HL-60 (cell line): ENCODE data around the gene NOD2.

Source experiments
- DNase-seq, 2 experiments: peaks; one replicate each; pipeline ENCODE4 v3.0.0-alpha.2; 2010 to 2020; ENCODE audit warnings: low read depth in 1 of 2, low spot score in 1 of 2
- H3K27ac ChIP-seq: fragments of 250-450 bp; sonication (Bioruptor Pico); replicated peaks from 2 replicates; pipeline ENCODE4 v1.5.1; 2020; ENCODE audit warnings: mild to moderate bottlenecking, moderate library complexity
- H3K27me3 ChIP-seq: fragments of 250-450 bp; sonication (Bioruptor Pico); 2 replicates; pipeline ENCODE4 v1.5.1; 2021; ENCODE audit warnings: mild to moderate bottlenecking, moderate library complexity; ENCODE audit not compliant: insufficient read depth, poor library complexity, severe bottlenecking
- H3K4me3 ChIP-seq: replicated peaks from 2 replicates; pipeline ENCODE4 v1.5.1; 2011; ENCODE audit warnings: mild to moderate bottlenecking, control low read depth, low read length; ENCODE audit not compliant: insufficient read depth
- CTCF ChIP-seq: IDR thresholded peaks from one replicate; pipeline ENCODE4 v1.5.1; 2011; ENCODE audit warnings: low read length, control low read depth, inconsistent platforms; ENCODE audit not compliant: insufficient read depth
- GABPA ChIP-seq: IDR thresholded peaks from 2 replicates; pipeline ENCODE4 v1.6.1; 2012; ENCODE audit warnings: low read depth
- POLR2AphosphoS5 ChIP-seq: IDR thresholded peaks from 2 replicates; pipeline ENCODE4 v1.6.1; 2012; ENCODE audit warnings: low read depth
- REST ChIP-seq: IDR thresholded peaks from 2 replicates; pipeline ENCODE4 v1.6.1; 2012; ENCODE audit warnings: low read depth; ENCODE audit not compliant: insufficient replicate concordance
- SPI1 ChIP-seq: IDR thresholded peaks from 2 replicates; pipeline ENCODE4 v1.6.1; 2012; ENCODE audit warnings: low read depth, mild to moderate bottlenecking, borderline replicate concordance

NOD2 gene

GRCh38 chr16:50694206-50694605 is 800 bp downstream of the NOD2 start:
- Histone ChIP-seq H3K27ac (no peak overlapping the region), H3K27me3 (no peaks in the 10 kb centered on the region), H3K4me3 (no peak overlapping the region)
- DNase-seq, result no peak
- no peak for TF ChIP-seq POLR2AphosphoS5
- TF ChIP-seq GABPA, result no peak
- no peak for TF ChIP-seq REST
- no peak for TF ChIP-seq SPI1
- TF ChIP-seq CTCF, result no peak

- DNase-seq, result peak; percentile 83 to 96
- no peaks in the 10 kb centered on the region for H3K27me3 ChIP-seq
- H3K4me3 ChIP-seq, result no peak overlapping the region
- no peak overlapping the region; the same call in 1 of the 2 replicates for H3K27ac ChIP-seq
- TF ChIP-seq SPI1 (no peak), REST (no peak), CTCF (no peak)
These were observed 1.9 kb downstream of the NOD2 start for GRCh38 chr16:50695017-50696000.

- no peak for DNase-seq
- peak overlapping the region; percentile 20 for H3K27ac ChIP-seq
These were observed 2.7 kb downstream of the NOD2 start for GRCh38 chr16:50696126-50696525.

More at GRCh38 chr16:50696126-50696525, 2.7 kb downstream of the NOD2 start:
- Histone ChIP-seq H3K4me3 (no peak overlapping the region), H3K27me3 (no peaks in the 10 kb centered on the region)
- TF ChIP-seq GABPA (no peak), POLR2AphosphoS5 (no peak), CTCF (no peak), SPI1 (no peak), REST (no peak)
